H1 (cell line): Measurements from ENCODE around the gene ENKD1. TPM values are rescaled to one million over a fixed set of nuclear protein-coding genes. Genes with fewer than 3 reads are reported as not detected.

Experiments
- CTCF ChIA-PET: fragments of 300-600 bp; sonication (Branson Sonifier 250); formaldehyde crosslinking; loops from one replicate; lab custom pipeline; 2021; ENCODE audit not compliant: partially characterized antibody; lab: Charles Lee
- POLR2A ChIA-PET: fragments of 300-600 bp; sonication (Branson Sonifier 250); formaldehyde crosslinking; loops from one replicate; lab custom pipeline; 2021; ENCODE audit warnings: inconsistent platforms; ENCODE audit not compliant: partially characterized antibody; lab: Charles Lee
- DNase-seq, 2 experiments: peaks; one replicate each; pipeline versions ENCODE4 v3.0.0 to v3.0.0-alpha.2; 2010 to 2022; ENCODE audit warnings: low spot score in 2 of 2, low read depth in 1 of 2, mixed read lengths in 1 of 2
- FAIRE-seq: peaks from 2 replicates; lab custom pipeline; 2011; peaks lifted over from hg19 to GRCh38; lab: Jason Lieb, UNC
- H2AFZ ChIP-seq: 2 replicates; pipeline ENCODE4 v1.8.1; 2012; ENCODE audit warnings: low read length, inconsistent platforms
- H2AK5ac ChIP-seq: 2 replicates; pipeline ENCODE4 v1.6.1; 2013; ENCODE audit warnings: low read depth, low read length
- H2BK120ac ChIP-seq: replicated peaks from 2 replicates; pipeline ENCODE3; 2013; ENCODE audit warnings: low read depth, low read length, inconsistent platforms
- H2BK12ac ChIP-seq: 2 replicates; pipeline ENCODE4 v1.6.1; 2013; ENCODE audit warnings: low read depth, low read length
- H2BK15ac ChIP-seq: 2 replicates; pipeline ENCODE4 v1.6.1; 2013; ENCODE audit warnings: low read length
- H2BK20ac ChIP-seq: 2 replicates; pipeline ENCODE4 v1.6.1; 2013; ENCODE audit warnings: low read length
- H2BK5ac ChIP-seq: 2 replicates; pipeline ENCODE4 v1.6.1; 2013; ENCODE audit warnings: low read depth, low read length
- H3K14ac ChIP-seq: 2 replicates; pipeline ENCODE4 v1.6.1; 2013; ENCODE audit warnings: inconsistent platforms; ENCODE audit not compliant: insufficient read length
- H3K18ac ChIP-seq: 2 replicates; pipeline ENCODE4 v1.6.1; 2013; ENCODE audit warnings: low read length; ENCODE audit errors: extremely low read depth
- H3K23ac ChIP-seq: 2 replicates; pipeline ENCODE4 v1.6.1; 2013; ENCODE audit warnings: inconsistent platforms; ENCODE audit not compliant: insufficient read length
- H3K23me2 ChIP-seq: 2 replicates; pipeline ENCODE4 v1.6.1; 2013; ENCODE audit warnings: low read depth, low read length
- H3K27ac ChIP-seq: 2 replicates; pipeline ENCODE4 v1.6.1; 2011; ENCODE audit warnings: low read depth, low read length, inconsistent platforms
- H3K27me3 ChIP-seq, 4 experiments: replicated peaks in 1 of 4; 1 replicate in 1 of 4; 2 replicates in 3 of 4; pipeline versions ENCODE4 v1.6.1 to v1.8.1; 2011 to 2013; ENCODE audit warnings: low read length in 3 of 4, mild to moderate bottlenecking in 3 of 4, inconsistent platforms in 2 of 4, mixed read lengths in 2 of 4, moderate library complexity in 1 of 4; ENCODE audit not compliant: control insufficient read depth in 3 of 4, insufficient read depth in 3 of 4; ENCODE audit errors: extremely low read depth in 1 of 4
- H3K36me3 ChIP-seq, 4 experiments: 2 replicates each; pipeline versions ENCODE4 v1.6.1 to v1.8.1; 2011 to 2013; ENCODE audit warnings: mild to moderate bottlenecking in 4 of 4, low read length in 3 of 4, moderate library complexity in 2 of 4, control low read depth in 1 of 4, inconsistent platforms in 1 of 4; ENCODE audit not compliant: insufficient read depth in 4 of 4, control insufficient read depth in 2 of 4
- H3K4ac ChIP-seq: replicated peaks from 2 replicates; pipeline ENCODE3; 2013; ENCODE audit warnings: low read length, low read depth, mixed read lengths, inconsistent platforms; ENCODE audit not compliant: insufficient read length
- H3K4me1 ChIP-seq, 4 experiments: replicated peaks in 1 of 4; 1 replicate in 1 of 4; 2 replicates in 3 of 4; pipeline versions ENCODE4 v1.6.1 to v1.8.1; 2011 to 2013; ENCODE audit warnings: low read length in 3 of 4, inconsistent platforms in 2 of 4, mixed read lengths in 1 of 4; ENCODE audit not compliant: insufficient read depth in 4 of 4, control insufficient read depth in 3 of 4
- H3K4me2 ChIP-seq, 2 experiments: 2 replicates each; pipeline versions ENCODE4 v1.6.1 to v1.8.1; 2011 to 2013; ENCODE audit warnings: low read depth in 2 of 2, low read length in 2 of 2, control low read depth in 1 of 2, inconsistent platforms in 1 of 2, mild to moderate bottlenecking in 1 of 2; ENCODE audit not compliant: insufficient read depth in 1 of 2
- H3K4me3 ChIP-seq, 4 experiments: fragments of 200-600, 300-600 bp in 1 of 4; sonication (generic), shearing (Covaris generic), sonication (Bioruptor Twin) in 1 of 4; 2 replicates each; pipeline versions ENCODE4 v1.5.1 to v1.8.1; 2011 to 2016; ENCODE audit warnings: low read length in 4 of 4, low read depth in 3 of 4, control low read depth in 2 of 4, inconsistent platforms in 2 of 4, mild to moderate bottlenecking in 2 of 4, mixed read lengths in 1 of 4, moderate library complexity in 1 of 4; ENCODE audit not compliant: insufficient read depth in 2 of 4; ENCODE audit errors: extremely low read depth in 1 of 4
- H3K56ac ChIP-seq: replicated peaks from 2 replicates; pipeline ENCODE3; 2013; ENCODE audit warnings: low read depth, mild to moderate bottlenecking, mixed read lengths, low read length, inconsistent platforms; ENCODE audit not compliant: insufficient read length
- H3K79me1 ChIP-seq: 2 replicates; pipeline ENCODE4 v1.6.1; 2013; ENCODE audit warnings: low read depth, low read length, control low read depth
- H3K79me2 ChIP-seq, 2 experiments: 2 replicates each; pipeline versions ENCODE4 v1.6.1 to v1.8.1; 2012 to 2013; ENCODE audit warnings: low read length in 2 of 2, mild to moderate bottlenecking in 2 of 2, inconsistent platforms in 1 of 2; ENCODE audit not compliant: insufficient read depth in 2 of 2, control insufficient read depth in 1 of 2
- H3K9ac ChIP-seq, 4 experiments: replicated peaks in 1 of 4; 1 replicate in 1 of 4; 2 replicates in 3 of 4; pipeline versions ENCODE4 v1.6.1 to v1.8.1; 2011 to 2013; ENCODE audit warnings: low read depth in 3 of 4, low read length in 3 of 4, control low read depth in 2 of 4, mild to moderate bottlenecking in 2 of 4, moderate library complexity in 2 of 4, inconsistent platforms in 1 of 4; ENCODE audit errors: extremely low read depth in 1 of 4
- H3K9me3 ChIP-seq, 2 experiments: 2 replicates each; pipeline versions ENCODE4 v1.6.1 to v1.8.1; 2012 to 2013; ENCODE audit warnings: mild to moderate bottlenecking in 2 of 2, moderate library complexity in 2 of 2, control low read depth in 1 of 2, inconsistent platforms in 1 of 2, low read depth in 1 of 2, low read length in 1 of 2, mixed read lengths in 1 of 2; ENCODE audit not compliant: insufficient read depth in 2 of 2
- H4K20me1 ChIP-seq, 2 experiments: replicated peaks in 1 of 2; 2 replicates each; pipeline versions ENCODE3 to v1.8.1; 2011 to 2013; ENCODE audit warnings: inconsistent platforms in 2 of 2, low read length in 2 of 2, mild to moderate bottlenecking in 1 of 2; ENCODE audit not compliant: insufficient read depth in 2 of 2, control insufficient read depth in 1 of 2
- H4K5ac ChIP-seq: 2 replicates; pipeline ENCODE4 v1.6.1; 2013; ENCODE audit warnings: low read length, low read depth, mixed read lengths, inconsistent platforms; ENCODE audit not compliant: insufficient read length
- H4K8ac ChIP-seq: 2 replicates; pipeline ENCODE4 v1.8.0; 2013; ENCODE audit warnings: mild to moderate bottlenecking, moderate library complexity, low read length, inconsistent platforms; ENCODE audit not compliant: insufficient read depth; ENCODE audit errors: extremely low read depth
- H4K91ac ChIP-seq: replicated peaks from 2 replicates; pipeline ENCODE3; 2013; ENCODE audit warnings: low read length, mixed read lengths, inconsistent platforms; ENCODE audit not compliant: insufficient read length
- CHD1 ChIP-seq: IDR thresholded peaks from 2 replicates; pipeline ENCODE4 v1.6.1; 2012; ENCODE audit warnings: low read depth, low read length, improper control_type of control experiment
- SP1 ChIP-seq: IDR thresholded peaks from 2 replicates; pipeline ENCODE4 v1.6.1; 2011; ENCODE audit warnings: low read depth, low read length
- WGBS, 2 experiments: shearing (Covaris generic) in 1 of 2; methylation state at CpG; one replicate each; pipeline versions ENCODE4 v1.1.6 to v1.1.7; 2013 to 2015; ENCODE audit warnings: low lambda C conversion rate in 2 of 2, mixed read lengths in 2 of 2, inconsistent platforms in 1 of 2, low coverage in 1 of 2, missing lambda C conversion rate in 1 of 2; ENCODE audit not compliant: insufficient replicate concordance in 2 of 2, insufficient coverage in 1 of 2, insufficient read length in 1 of 2; ENCODE audit errors: extremely low coverage in 1 of 2, missing lambda C conversion rate in 1 of 2; 5-methylcytosine and 5-hydroxymethylcytosine counted together
- polyA plus RNA-seq, 7 experiments: library from polyadenylated mRNA; depleted of rRNA in 3 of 7; stranded (reverse) in 5 of 7; unstranded in 2 of 7; fragments of >200 nt in 5 of 7; fragments of 200-250 nt in 2 of 7; gene quantifications; 1 replicate in 5 of 7; 2 replicates in 1 of 7; 4 replicates in 1 of 7; pipeline versions ENCODE4 v1.2.1 to v1.2.3, GENCODE V29; 2011 to 2013; ENCODE audit warnings: missing spikeins in 2 of 7, mixed read lengths in 2 of 7
- total RNA-seq: library from RNA; stranded (reverse); fragmentation: NEBNext Ultra II Directional; extraction: Animal tissue kit (Norgen Biotek cat#: 25700); gene quantifications from 2 replicates; pipeline ENCODE4 v1.2.1, GENCODE V29; 2021
- TF ChIP-seq, protein P1 (sequence below): IDR thresholded peaks from 2 replicates; pipeline ENCODE4 v1.6.1; 2012; ENCODE audit warnings: inconsistent platforms

Gene ENKD1
- total and polyA plus RNA-seq, 2 of the 8 experiments (the other 6 are each of a cell fraction or from before 2014, with no cell fraction given) = 12.9 to 16.1 TPM

DNA sequence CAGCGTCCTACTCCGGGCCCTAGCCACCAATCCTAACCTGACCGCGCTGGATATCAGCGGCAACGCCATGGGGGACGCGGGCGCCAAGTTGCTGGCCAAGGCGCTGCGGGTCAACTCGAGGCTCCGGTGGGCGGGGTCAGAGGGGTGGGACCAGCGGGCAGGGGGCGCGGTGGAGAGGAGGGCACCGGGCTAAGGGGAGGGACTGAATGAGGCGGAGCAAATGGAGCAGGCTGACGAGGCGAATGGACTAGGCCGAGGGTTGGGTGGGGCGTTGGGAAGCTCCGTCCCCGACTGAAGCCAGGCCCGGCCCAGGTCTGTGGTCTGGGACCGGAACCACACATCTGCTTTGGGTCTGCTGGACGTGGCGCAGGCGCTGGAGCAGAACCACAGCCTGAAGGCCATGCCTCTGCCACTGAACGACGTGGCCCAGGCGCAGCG, 17.0 kb downstream of the ENKD1 start:
- H2BK20ac ChIP-seq = no peak overlapping the region
- no peak overlapping the region for H2AFZ ChIP-seq
- no peak overlapping the region for H4K5ac ChIP-seq
- H3K4ac ChIP-seq = no peak overlapping the region
- no peak overlapping the region for H3K23ac ChIP-seq
- H3K79me2 ChIP-seq = no peaks in the 10 kb centered on the region
- H3K23me2 ChIP-seq = peaks cover 11% of the 10 kb centered on the region; the same call in 1 of the 2 replicates
- H3K4me2 ChIP-seq = peak overlapping the region; percentile 16 to 43; a peak in 3 of 4 replicates
- 0 out of 2 replicates have a peak overlapping the region, but pooled peaks have one; percentile 50 for H2BK12ac ChIP-seq
- ChIA-PET CTCF (interaction anchor here (1.0 to 18.0 kb wide), 9 partner anchors 11 to 129 kb away, joined by 3 to 202 read pairs (median 10); partner anchors contain the start of genes ACD, C16orf86, ENKD1 and PARD6A), POLR2A (interaction anchor here (1.3 to 3.4 kb wide), 4 partner anchors 10 to 111 kb away, joined by 3 to 13 read pairs (median 6); partner anchors contain the start of genes ACD and CTCF)
- no peak overlapping the region for H2AK5ac ChIP-seq
- no peak overlapping the region for H4K8ac ChIP-seq
- H2BK5ac ChIP-seq = no peak overlapping the region; the same call in 1 of the 2 replicates
- no peak overlapping the region for H3K14ac ChIP-seq
- no peak overlapping the region for H3K27ac ChIP-seq
- H3K4me3 ChIP-seq = peak overlapping the region in 1 of 4 experiments; percentile 22; a peak in 1 of 8 replicates
- no peaks in the 10 kb centered on the region for H3K9me3 ChIP-seq
- peaks cover 0 to 26% (median 9%) of the 10 kb centered on the region in 4 experiments; a peak in 5 of 7 replicates for H3K4me1 ChIP-seq
- no peak overlapping the region for H4K91ac ChIP-seq
- H3K27me3 ChIP-seq = peaks cover 3 to 45% (median 26%) of the 10 kb centered on the region in 4 experiments; a peak in 6 of 7 replicates
- no peaks in the 10 kb centered on the region for H3K79me1 ChIP-seq
- 59% methylated on average over 31 of the region's 34 CpGs; no CpG with 5 or more reads in 1 of the 2 experiments for WGBS, 2 experiments
- DNase-seq = peak in 1 of 2 experiments; percentile 88
- H4K20me1 ChIP-seq = peaks cover 5 to 15% of the 10 kb centered on the region in 2 experiments
- no peak overlapping the region for H3K9ac ChIP-seq
- H2BK15ac ChIP-seq = no peak overlapping the region
- H3K18ac ChIP-seq = no peak overlapping the region; the same call in 1 of the 2 replicates
- no peak overlapping the region for H3K56ac ChIP-seq
- TF ChIP-seq SP1 (peak; percentile 12; the same call in 1 of the 2 replicates), CHD1 (no peak)
- TF ChIP-seq, protein P1, sequence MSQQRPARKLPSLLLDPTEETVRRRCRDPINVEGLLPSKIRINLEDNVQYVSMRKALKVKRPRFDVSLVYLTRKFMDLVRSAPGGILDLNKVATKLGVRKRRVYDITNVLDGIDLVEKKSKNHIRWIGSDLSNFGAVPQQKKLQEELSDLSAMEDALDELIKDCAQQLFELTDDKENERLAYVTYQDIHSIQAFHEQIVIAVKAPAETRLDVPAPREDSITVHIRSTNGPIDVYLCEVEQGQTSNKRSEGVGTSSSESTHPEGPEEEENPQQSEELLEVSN = 0 out of 2 replicates have a peak, but pooled peaks have one; percentile 10
- FAIRE-seq = no peak
- H3K36me3 ChIP-seq = no peaks in the 10 kb centered on the region
- no peak overlapping the region for H2BK120ac ChIP-seq
